Dermis microvascular lymphatic vessel endothelial cell (primary cell): ENCODE measurements around the gene MYO6. TPM values are rescaled to one million over a fixed set of nuclear protein-coding genes. Genes with fewer than 3 reads are reported as not detected.

ENCODE experiments used
- DNase-seq, 2 donors: peaks; one replicate each; pipeline versions ENCODE4 v3.0.0 to v3.0.0-alpha.2; 2010; ENCODE audit warnings: low read depth in 2 of 2
- total RNA-seq: library from RNA; depleted of rRNA; stranded (reverse); fragments of >200 nt; gene quantifications from 2 replicates; pipeline ENCODE4 v1.2.1, GENCODE V29; 2014

Gene MYO6
- total RNA-seq, 1 donor from 2014 or later, result 27.9 TPM

DNA sequence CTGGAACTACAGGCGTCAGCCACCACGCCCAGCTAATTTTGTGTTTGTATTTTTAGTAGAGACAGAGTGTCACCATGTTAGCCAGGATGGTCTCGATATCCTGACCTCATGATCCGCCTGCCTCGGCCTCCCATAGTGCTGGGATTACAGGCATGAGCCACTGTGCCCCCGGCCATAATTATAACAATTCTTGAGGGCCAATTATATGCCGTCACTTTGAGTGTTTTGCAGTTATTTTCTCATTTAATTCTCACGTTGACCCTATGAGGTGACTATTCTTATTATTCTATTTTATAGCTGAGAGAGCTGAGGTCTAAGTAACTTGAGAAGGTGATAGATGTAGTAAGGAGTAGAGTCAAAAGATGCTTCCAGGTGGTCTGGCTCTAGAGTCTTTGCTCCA is 13.0 kb downstream of the MYO6 start:
- DNase-seq, result no peak

DNA sequence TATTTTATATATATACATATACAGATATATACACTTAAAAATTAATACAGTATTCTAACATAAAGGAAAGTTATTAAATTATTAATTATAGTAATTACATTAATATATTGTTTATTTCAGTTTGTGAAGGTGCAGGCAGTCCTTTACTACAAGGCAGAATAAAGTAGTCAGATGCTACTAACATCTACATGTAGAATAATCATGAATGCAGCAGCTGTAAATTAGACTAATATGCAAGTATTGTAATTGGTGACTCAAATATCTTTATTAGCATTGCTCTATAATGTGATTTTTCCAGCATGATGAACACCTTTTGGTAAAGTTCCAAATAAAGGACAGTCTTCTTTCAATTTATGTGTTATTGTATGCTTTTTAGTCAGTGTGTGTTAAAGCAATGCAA is 17.3 kb downstream of the MYO6 start:
- DNase-seq, result no peak

- DNase-seq, result no peak
Measured at GRCh38 chr6:75770844-75771243, 21.8 kb downstream of the MYO6 start.

DNA sequence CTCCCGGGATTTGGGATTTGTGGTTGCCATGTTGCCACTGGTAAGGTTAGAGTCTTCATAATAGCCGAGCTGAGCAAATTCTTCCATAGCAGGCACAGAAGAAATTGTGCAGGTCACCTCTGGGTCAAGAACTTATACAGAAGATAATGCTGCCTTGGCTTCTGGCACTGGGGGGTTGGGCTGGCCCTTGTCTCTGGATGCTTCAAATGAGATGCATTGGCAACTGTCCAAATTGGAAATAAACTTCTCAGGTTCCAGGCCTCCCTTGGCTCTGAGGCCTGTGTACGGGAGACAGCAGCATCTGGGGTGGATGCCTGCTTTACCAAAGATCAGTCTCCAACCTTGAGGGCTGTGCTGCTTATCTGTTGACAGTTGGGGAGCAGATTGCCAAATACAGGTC is 26.2 kb downstream of the MYO6 start:
- DNase-seq, result no peak

DNA sequence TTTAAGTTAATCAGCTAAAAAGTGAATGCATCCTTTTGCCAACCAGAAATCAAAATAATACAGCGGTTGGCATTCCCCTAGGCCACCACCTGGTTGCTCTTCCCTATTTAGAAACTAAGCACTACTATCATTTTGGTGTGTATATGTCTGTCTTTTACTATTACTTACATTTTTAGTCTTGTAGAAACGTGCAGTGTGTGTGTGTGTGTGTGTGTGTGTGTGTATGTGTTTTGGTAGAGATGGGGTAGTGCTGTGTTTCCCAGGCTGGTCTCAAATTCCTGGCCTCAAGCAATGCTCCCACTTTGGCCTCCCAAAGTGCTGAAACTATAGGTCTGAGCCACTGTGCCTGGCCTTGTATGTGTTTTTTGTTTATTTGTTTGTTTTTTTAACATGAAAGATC is 27.4 kb downstream of the MYO6 start:
- no peak for DNase-seq

GRCh38 chr6:75778757-75779156 is 29.7 kb downstream of the MYO6 start:
- no peak for DNase-seq

DNA sequence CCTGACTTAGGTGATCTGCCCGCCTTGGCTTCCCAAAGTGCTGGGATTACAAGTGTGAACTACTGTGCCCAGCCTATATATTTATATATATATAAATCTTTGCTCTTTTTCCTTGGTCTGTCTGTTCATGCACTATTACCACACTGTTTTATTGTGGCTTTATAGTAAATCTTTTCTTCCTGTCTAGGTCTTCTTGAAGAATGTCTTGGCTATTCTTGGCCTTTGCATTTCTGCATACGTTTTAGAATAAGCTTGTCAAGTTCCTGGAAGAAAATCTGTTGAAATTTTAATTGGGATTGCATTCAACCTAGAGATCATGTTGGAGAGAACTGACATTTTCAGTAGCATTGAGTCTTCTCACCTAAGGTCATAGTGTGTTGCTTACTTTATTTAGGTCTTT is 37.1 kb downstream of the MYO6 start:
- DNase-seq, result no peak

- DNase-seq, result no peak
Measured at GRCh38 chr6:75788894-75789293, 39.9 kb downstream of the MYO6 start.

GRCh38 chr6:75791881-75792280 is 42.8 kb downstream of the MYO6 start:
- DNase-seq, result peak; percentile 51 to 75

GRCh38 chr6:75794351-75794846 is 45.4 kb downstream of the MYO6 start:
- no peak for DNase-seq

DNA sequence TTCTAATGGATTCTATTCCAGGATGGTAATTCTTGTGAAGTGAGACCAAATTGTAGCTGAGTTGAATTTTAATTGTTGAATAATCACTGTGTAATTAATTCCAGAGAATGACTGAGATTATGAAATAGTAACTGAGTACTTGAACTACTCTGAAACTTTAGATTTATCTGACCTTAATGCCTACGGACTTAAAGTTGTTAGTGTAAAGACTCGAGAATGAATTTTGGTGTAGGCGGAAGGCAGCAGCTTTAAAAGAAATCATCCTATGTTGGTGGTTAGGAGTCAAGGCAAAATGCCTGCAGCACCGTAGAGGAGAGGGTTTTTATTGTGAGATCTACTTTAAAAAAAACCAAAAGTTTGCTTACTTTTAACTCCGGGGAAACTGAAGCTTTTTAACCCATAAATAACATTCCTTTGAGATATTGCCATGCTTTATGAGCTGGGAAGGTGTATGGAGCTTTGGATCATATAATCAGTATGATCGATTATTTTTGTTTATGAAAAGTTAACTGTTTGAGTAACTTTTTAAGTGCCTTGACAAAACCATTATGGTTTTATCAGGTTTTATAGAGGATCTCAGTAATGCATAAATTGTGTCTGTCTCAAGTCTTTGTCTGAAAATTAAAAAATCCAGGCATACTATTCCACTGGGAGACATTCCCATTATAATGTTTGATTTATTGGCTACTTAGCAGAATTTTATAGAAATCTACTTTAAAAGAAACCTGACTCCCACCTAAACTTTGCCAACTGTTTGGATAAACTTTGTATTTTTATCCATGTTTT is 46.1 kb downstream of the MYO6 start:
- DNase-seq, result no peak

- DNase-seq, result no peak
Measured at GRCh38 chr6:75796723-75797122, 47.7 kb downstream of the MYO6 start.

DNA sequence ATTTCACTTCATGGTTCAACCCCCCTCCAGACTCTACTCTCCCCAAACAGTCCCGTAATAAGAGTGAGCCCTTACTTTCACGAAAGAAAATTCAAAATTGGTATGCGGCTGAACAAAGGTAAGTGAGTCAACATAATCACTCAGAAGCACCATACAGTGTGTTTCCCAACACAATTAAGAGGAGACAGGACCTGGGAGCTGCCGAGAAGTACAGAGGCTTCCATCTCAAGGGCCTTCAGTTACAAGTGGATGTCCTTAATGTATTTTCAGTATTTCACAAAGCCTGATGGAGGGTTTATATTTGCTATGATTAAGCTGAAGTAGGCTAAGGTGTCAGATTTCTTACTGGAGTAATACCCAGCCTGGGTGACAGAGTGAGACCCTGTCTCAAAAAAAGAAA is 51.1 kb downstream of the MYO6 start:
- DNase-seq, result no peak

GRCh38 chr6:75800708-75801505 is 51.9 kb downstream of the MYO6 start:
- DNase-seq, result no peak

DNA sequence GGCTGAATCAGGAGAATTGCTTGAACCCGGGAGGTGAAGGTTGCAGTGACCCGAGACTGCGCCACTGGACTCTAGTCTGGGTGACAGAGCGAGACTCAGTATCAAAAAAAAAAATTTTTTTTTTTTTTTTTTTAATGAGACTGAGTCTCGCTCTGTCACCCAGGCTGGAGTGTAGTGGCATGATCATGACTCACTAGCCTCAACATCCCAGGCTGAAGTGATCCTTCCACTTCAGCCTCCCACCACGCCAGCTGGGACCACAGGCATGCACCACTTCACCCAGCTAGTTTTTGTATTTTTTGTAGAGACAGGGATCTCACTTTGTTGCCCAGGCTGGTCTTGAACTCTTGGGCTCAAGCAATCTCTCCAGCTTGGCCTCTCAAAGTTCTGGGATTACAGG is 53.3 kb downstream of the MYO6 start:
- no peak for DNase-seq

DNA sequence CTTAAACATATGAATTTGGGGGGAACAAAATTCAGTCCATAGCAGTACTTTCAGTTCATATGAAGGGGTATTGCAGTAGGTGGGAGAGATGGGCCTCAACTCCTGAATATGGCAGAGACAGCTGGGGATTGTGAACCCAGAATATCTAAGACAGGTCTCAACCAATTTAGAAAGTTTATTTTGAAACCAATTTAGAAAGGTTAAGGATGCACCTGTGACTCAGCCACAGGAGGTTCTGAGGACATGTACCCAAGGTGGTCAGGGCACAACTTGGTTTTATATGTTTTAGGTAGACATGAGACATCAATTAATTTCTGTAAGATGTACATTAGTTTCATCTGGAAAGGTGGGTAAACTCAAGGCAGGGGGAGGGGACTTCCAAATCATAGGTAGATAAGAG is 59.5 kb downstream of the MYO6 start:
- no peak for DNase-seq

DNA sequence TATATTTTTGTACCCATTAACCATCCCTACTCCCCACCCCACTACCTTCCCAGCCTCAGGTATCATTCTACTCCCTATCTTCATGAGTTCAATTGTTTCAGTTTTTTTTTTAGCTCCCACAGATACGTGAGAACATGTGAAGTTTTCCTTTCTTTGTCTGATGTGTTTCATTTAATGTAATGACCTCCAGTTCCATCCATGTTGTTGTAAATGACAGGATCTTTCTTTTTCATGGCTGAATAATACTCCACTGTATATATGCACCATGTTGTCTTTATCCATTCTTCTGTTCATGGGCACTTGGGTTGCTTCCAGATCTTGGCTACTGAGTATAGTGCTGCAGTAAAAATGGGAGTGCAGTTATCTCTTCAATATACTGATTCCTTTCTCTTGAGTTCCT is 63.5 kb downstream of the MYO6 start:
- no peak for DNase-seq

- no peak for DNase-seq
Measured at GRCh38 chr6:75813476-75814250, 64.6 kb downstream of the MYO6 start.

DNA sequence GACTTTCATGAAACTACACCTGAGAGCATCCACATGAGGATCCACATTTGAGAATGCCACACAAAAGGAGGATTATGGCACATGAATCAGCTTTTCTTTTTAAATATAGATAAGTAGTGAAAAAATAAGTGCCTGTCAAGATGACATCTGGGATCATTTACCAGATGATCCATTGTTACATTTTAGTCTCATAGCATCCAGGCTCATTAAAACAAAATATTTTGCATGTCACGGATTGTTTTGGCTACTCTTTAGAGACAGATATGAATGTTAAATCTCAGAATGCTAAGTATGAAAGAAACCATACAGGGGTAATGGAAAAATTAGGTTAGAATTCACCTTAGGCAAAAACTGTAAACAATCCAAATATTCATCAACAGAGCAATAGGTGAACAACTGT is 66.7 kb downstream of the MYO6 start:
- no peak for DNase-seq

GRCh38 chr6:75818098-75818855 is 69.2 kb downstream of the MYO6 start:
- DNase-seq, result no peak

- DNase-seq, result no peak
Measured at GRCh38 chr6:75819776-75820487, 70.9 kb downstream of the MYO6 start.
